ENCODE measurements around the gene MAPK1. TPM values are rescaled to one million over a fixed set of nuclear protein-coding genes. Genes with fewer than 3 reads are reported as not detected.

MAPK1 gene
- total RNA-seq, 6 donors from 2014 or later, result 50.2 to 180 (median 65.9) TPM

DNA sequence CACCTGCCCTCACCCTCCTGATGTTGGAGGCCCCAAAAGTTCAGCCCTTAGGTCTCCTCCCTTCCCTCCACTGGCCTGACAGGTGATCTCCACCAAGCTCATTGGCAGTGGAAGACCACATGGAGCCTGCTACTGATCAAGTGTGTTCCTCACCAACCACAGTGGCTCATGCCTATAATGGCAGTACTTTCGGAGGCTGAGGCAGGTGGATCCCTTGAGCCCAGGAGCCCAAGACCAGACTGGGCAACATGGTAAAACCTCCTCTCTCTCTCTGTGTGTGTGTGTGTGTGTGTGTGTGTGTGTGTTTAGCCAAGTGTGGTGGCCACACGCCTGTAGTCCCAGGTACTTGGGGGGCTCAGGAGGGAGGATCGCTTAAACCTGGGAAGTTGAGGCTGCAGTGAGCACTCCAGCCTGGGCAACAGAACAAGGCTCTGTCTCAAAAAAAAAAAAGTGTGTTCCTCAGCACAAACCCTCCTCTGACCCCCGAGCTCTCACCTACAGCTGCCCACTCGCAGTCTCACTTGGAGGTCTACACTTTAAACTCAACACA lies 127.5 kb downstream of the MAPK1 start:
- no peak for DNase-seq
- H3K27me3 ChIP-seq, result no peaks in the 10 kb centered on the region
- ATAC-seq (ENCODE audit: low FRiP score in 2 of 2), result no peak
- TF ChIP-seq, protein P1, sequence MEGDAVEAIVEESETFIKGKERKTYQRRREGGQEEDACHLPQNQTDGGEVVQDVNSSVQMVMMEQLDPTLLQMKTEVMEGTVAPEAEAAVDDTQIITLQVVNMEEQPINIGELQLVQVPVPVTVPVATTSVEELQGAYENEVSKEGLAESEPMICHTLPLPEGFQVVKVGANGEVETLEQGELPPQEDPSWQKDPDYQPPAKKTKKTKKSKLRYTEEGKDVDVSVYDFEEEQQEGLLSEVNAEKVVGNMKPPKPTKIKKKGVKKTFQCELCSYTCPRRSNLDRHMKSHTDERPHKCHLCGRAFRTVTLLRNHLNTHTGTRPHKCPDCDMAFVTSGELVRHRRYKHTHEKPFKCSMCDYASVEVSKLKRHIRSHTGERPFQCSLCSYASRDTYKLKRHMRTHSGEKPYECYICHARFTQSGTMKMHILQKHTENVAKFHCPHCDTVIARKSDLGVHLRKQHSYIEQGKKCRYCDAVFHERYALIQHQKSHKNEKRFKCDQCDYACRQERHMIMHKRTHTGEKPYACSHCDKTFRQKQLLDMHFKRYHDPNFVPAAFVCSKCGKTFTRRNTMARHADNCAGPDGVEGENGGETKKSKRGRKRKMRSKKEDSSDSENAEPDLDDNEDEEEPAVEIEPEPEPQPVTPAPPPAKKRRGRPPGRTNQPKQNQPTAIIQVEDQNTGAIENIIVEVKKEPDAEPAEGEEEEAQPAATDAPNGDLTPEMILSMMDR (IDR thresholded peaks at IDR 0.05), result no peak
- H3K27ac ChIP-seq, result no peak overlapping the region
- H3K9me3 ChIP-seq, result no peaks in the 10 kb centered on the region
- 90% methylated on average over 4 to 5 of the region's 5 CpGs for WGBS, 2 donors
- no peak overlapping the region for H3K4me3 ChIP-seq
- peaks cover under 1 to 12% (median 5%) of the 10 kb centered on the region in 4 donors for H3K4me1 ChIP-seq
- H3K36me3 ChIP-seq, result no peaks in the 10 kb centered on the region

DNA sequence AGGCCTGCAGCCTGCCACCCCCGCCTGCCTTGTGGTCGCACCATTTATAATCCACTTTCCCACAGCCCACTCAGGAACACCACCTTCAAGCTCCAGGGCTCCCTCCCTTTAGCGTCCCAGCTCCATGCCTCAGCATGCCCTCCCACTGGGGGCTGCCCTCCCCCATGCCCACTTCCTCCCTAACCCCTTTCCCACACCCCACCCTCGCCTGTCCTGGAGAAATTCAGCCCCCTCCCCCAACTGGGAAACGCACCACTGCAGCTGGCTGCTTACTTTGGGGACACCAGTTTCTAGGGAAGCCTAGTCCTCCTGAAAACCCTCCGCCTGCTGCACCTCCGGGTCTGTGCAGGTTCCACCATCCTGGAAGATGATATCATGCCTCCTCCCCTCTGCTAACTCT lies 128.5 kb downstream of the MAPK1 start:
- WGBS, 2 donors, result 62% methylated on average over 7 of the region's 7 CpGs

DNA sequence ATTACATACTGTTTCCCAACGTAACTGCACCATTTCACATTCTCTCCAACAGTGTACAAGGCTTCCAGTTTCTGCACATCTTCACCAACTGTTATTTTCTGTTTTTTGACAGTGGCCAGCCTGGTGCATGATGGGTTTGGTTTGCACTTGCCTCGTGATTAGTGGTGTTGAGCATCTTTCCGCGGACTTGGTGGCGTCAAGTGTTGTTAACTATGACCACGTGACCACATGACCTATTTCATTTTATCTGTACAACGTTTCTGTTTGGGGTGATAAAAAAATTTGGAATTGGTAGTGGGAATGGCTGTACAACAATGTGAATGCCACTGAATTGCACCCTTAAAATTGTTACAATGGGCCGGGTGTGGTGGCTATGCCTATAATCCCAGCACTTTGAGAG lies 129.4 kb downstream of the MAPK1 start:
- WGBS, 2 donors, result 80 to 86% methylated on average over 8 of the region's 8 CpGs
- no peaks in the 10 kb centered on the region for H3K27me3 ChIP-seq
- no peak for ATAC-seq (ENCODE audit: low FRiP score in 2 of 2)
- no peaks in the 10 kb centered on the region for H3K36me3 ChIP-seq
- peaks cover 9 to 19% (median 13%) of the 10 kb centered on the region in 4 donors for H3K4me1 ChIP-seq
- no peak for DNase-seq
- H3K9me3 ChIP-seq, result no peaks in the 10 kb centered on the region
- no peak overlapping the region for H3K27ac ChIP-seq
- TF ChIP-seq, protein P1 (IDR thresholded peaks at IDR 0.05), result no peak
- TF ChIP-seq EP300 (IDR thresholded peaks at IDR 0.05) (no peak), POLR2AphosphoS5 (IDR thresholded peaks at IDR 0.05) (no peak), POLR2A (IDR thresholded peaks at IDR 0.05) (no peak)
- H3K4me3 ChIP-seq, result no peak overlapping the region

More for the DNA sequence above, 128.5 kb downstream of the MAPK1 start:
- TF ChIP-seq POLR2A (IDR thresholded peaks at IDR 0.05) (no peak), EP300 (IDR thresholded peaks at IDR 0.05) (no peak), POLR2AphosphoS5 (IDR thresholded peaks at IDR 0.05) (no peak)
- TF ChIP-seq, protein P1 (IDR thresholded peaks at IDR 0.05), result no peak
- Histone ChIP-seq H3K36me3 (no peaks in the 10 kb centered on the region), H3K27ac (no peak overlapping the region), H3K4me3 (no peak overlapping the region), H3K27me3 (no peaks in the 10 kb centered on the region), H3K4me1 (peaks cover 9 to 19% (median 13%) of the 10 kb centered on the region in 4 donors), H3K9me3 (no peaks in the 10 kb centered on the region)
- ATAC-seq (ENCODE audit: low FRiP score in 2 of 2), result no peak
- no peak for DNase-seq

DNA sequence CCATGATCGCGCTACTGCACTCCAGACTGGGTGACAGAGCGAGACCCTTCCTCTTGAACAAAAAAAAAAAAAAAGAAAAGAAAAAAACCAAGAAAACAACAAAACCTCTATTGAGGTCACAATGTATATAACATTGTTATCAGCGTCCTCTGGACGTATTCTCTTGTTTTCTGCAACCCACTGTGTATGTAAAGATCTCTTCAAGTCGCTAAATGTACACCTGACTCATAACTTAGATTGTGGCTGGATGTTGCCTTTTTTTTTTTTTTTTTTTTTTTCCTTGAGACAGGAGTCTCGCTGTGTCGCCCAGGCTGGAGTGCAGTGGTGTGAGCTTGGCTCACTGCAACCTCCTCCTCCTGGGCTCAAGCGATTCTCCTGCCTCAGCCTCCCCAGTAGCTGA lies 130.5 kb downstream of the MAPK1 start:
- H3K36me3 ChIP-seq, result no peaks in the 10 kb centered on the region
- WGBS, 2 donors, result 86 to 96% methylated on average over 9 of the region's 9 CpGs
- ATAC-seq (ENCODE audit: low FRiP score in 2 of 2) (no peak), DNase-seq (no peak)
- no peak overlapping the region for H3K4me3 ChIP-seq
- no peak overlapping the region for H3K27ac ChIP-seq
- TF ChIP-seq, protein P1 (IDR thresholded peaks at IDR 0.05), result no peak
- no peak for TF ChIP-seq EP300 (IDR thresholded peaks at IDR 0.05)
- TF ChIP-seq POLR2A (IDR thresholded peaks at IDR 0.05), result no peak
- TF ChIP-seq POLR2AphosphoS5 (IDR thresholded peaks at IDR 0.05), result no peak
- peaks cover 9 to 19% (median 13%) of the 10 kb centered on the region in 4 donors for H3K4me1 ChIP-seq
- no peaks in the 10 kb centered on the region for H3K27me3 ChIP-seq
- no peaks in the 10 kb centered on the region for H3K9me3 ChIP-seq

DNA sequence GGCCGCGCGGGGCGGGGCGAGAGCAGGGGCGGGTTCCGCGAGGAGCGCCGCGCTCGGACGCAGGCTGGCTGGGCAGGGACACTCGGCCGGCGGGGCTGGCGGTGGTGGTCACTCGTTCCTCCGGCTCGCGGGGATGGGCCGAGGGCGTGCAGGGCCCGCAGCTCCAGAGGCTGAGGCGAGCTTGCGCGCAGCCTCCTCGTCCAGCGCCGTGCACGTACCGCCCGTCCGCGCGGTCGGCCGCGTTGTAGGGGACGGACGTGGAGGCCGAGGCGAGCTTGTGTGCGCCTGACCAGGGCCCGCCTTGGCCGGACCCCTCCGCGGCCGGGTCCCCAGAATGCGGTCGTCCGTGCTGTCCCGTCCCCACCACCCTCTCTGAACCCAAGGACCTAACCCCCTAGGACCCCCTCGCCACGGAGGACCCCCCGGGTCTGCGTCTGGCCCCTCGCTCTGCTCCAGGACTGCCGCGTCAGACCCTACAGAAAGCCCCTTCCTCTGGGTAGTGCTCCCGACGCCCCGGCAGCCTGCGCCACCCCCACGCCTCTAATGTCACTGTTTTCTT lies 131.3 kb downstream of the MAPK1 start:
- Histone ChIP-seq H3K4me1 (peaks cover 9 to 19% (median 13%) of the 10 kb centered on the region in 4 donors), H3K27ac (peak overlapping the region in 2 of 4 donors; percentile 31 to 58), H3K4me3 (peak overlapping the region; percentile 44 to 85 (median 70)), H3K36me3 (no peaks in the 10 kb centered on the region), H3K9me3 (no peaks in the 10 kb centered on the region), H3K27me3 (no peaks in the 10 kb centered on the region)
- 19 to 53% methylated on average over 5 to 22 of the region's 65 CpGs for WGBS, 2 donors
- TF ChIP-seq, protein P1 (IDR thresholded peaks at IDR 0.05), result no peak
- TF ChIP-seq EP300 (IDR thresholded peaks at IDR 0.05), result no peak
- no peak for TF ChIP-seq POLR2AphosphoS5 (IDR thresholded peaks at IDR 0.05)
- TF ChIP-seq POLR2A (IDR thresholded peaks at IDR 0.05), result no peak
- DNase-seq, result no peak
- ATAC-seq (ENCODE audit: low FRiP score in 2 of 2), result no peak

Data from upper lobe of left lung (tissue), 6 donors.